Fibroblast of upper back skin (primary cell): ENCODE results near the gene ABCF1.

Source experiments
- DNase-seq: peaks from one replicate; pipeline ENCODE4 v3.0.0-alpha.2; 2013

ABCF1 gene

DNA sequence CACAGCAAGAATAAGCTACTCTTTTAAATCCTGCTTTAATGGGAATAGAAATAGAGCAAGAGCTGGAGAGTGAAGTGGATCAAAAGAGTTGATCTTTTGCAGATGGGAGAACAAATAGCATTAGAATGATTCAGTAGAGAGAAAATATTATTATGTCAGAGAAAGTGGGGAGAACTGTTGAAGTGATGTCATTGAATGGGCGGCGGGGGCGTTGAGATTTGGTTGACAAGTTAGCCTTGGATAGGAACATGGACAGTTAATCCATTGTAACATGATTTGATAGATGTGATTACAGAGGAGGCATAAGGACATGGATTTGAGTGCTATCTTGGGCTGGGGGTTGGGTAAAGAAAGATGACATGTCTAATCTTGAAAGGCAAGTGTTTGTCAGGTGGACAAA lies 64.6 kb downstream of the ABCF1 start:
- DNase-seq, result no peak

DNA sequence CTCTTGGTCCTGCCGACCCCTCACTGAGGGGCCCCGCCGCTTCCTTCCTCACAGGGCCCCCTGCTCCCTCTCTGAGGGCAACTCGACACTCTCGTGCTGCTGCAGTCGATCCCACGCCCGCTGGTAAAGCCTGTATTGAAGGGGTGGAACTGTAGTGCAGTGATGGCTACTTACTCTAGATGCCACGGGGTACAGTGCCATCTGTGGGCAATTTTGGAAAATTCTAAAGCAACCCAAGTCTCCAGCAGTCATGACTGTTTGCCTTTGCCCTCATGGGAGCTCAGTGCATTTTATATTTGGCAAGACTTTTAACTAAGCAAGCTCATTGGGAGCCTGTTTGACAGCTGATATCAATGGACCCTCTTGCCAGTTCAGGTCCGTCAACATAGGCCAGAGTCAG lies 69.2 kb downstream of the ABCF1 start:
- DNase-seq, result no peak

DNA sequence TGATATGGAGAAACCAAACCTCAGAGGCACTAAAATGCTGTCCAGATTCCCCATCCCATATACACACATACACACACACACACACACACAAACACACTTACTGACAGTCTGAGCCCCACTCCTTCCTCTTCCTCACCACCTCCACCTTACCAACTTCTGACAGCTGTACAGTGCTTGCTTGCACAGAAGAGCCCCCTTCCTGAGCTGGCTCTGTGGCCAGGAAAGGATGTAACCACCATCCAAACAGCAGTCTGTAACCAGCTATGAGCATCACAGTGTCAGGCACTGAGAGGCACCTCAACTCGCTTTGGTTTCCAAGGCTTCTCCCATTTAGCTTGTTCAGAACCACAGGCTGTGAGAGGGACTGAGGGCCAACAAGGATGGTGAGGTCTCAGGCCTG lies 69.8 kb downstream of the ABCF1 start:
- DNase-seq, result no peak
